Measurements from ENCODE around the gene BGN. TPM values are rescaled to one million over a fixed set of nuclear protein-coding genes. Genes with fewer than 3 reads are reported as not detected.

Gene BGN
- total and polyA plus RNA-seq, 10 of the 15 experiments (the other 5 are each of a cell fraction or from before 2014, with no cell fraction given), result 0.06 to 0.18 (median 0.12) TPM; not detected in 7

GRCh38 chrX:153539979-153540358 lies 45.2 kb downstream of the BGN start:
- ChIA-PET POLR2A (no interaction called here), RAD21 (ENCODE audit: unreplicated experiment) (interaction anchor here (1.0 to 2.8 kb wide), 5 partner anchors 25 to 598 kb away, joined by 3 to 26 read pairs (median 4); no protein-coding TSS in a partner anchor), CTCF (interaction anchor here (0.8 to 2.6 kb wide), 18 partner anchors 10 to 598 kb away, joined by 3 to 25 read pairs (median 5); partner anchors contain the start of gene DUSP9), SMC1A (ENCODE audit: uncharacterized antibody, unreplicated experiment) (interaction anchor here (0.6 to 1.4 kb wide), 5 partner anchors 8 to 1128 kb away, joined by 3 to 9 read pairs (median 3); no protein-coding TSS in a partner anchor)
- H3K4me1 ChIP-seq (ENCODE audit: control insufficient read depth, insufficient read depth, low read length), result no peaks in the 10 kb centered on the region
- no peaks in the 10 kb centered on the region for H3K27me3 ChIP-seq (replicated peaks in 1 of 2; ENCODE audit: control insufficient read depth in 2 of 2, insufficient read depth in 2 of 2, low read length in 1 of 2)
- no peaks in the 10 kb centered on the region for H3K36me3 ChIP-seq (ENCODE audit: control insufficient read depth in 2 of 2, insufficient read depth in 2 of 2, low read length in 1 of 2)
- H3K27ac ChIP-seq (ENCODE audit: control insufficient read depth, insufficient read depth), result no peak overlapping the region
- no peak for TF ChIP-seq RAD51 (IDR thresholded peaks at IDR 0.05)
- TF ChIP-seq YY1 (IDR thresholded peaks at IDR 0.05; ENCODE audit: low read depth, low read length), result no peak
- TF ChIP-seq ETV6 (conservative IDR thresholded peaks at IDR 0.05 in 1 of 2, IDR thresholded peaks at IDR 0.05 in 1 of 2; ENCODE audit: borderline replicate concordance in 1 of 2, low read depth in 1 of 2), result no peak
- no peak for TF ChIP-seq PAX8 (IDR thresholded peaks at IDR 0.05)
- TF ChIP-seq, protein P1, sequence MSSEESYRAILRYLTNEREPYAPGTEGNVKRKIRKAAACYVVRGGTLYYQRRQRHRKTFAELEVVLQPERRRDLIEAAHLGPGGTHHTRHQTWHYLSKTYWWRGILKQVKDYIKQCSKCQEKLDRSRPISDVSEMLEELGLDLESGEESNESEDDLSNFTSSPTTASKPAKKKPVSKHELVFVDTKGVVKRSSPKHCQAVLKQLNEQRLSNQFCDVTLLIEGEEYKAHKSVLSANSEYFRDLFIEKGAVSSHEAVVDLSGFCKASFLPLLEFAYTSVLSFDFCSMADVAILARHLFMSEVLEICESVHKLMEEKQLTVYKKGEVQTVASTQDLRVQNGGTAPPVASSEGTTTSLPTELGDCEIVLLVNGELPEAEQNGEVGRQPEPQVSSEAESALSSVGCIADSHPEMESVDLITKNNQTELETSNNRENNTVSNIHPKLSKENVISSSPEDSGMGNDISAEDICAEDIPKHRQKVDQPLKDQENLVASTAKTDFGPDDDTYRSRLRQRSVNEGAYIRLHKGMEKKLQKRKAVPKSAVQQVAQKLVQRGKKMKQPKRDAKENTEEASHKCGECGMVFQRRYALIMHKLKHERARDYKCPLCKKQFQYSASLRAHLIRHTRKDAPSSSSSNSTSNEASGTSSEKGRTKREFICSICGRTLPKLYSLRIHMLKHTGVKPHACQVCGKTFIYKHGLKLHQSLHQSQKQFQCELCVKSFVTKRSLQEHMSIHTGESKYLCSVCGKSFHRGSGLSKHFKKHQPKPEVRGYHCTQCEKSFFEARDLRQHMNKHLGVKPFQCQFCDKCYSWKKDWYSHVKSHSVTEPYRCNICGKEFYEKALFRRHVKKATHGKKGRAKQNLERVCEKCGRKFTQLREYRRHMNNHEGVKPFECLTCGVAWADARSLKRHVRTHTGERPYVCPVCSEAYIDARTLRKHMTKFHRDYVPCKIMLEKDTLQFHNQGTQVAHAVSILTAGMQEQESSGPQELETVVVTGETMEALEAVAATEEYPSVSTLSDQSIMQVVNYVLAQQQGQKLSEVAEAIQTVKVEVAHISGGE (CRISPR knock-in tag; IDR thresholded peaks at IDR 0.05), result no peak
- no peak for TF ChIP-seq ASH2L (IDR thresholded peaks at IDR 0.05; ENCODE audit: borderline replicate concordance, low read depth)
- no peak for TF ChIP-seq SPI1 (IDR thresholded peaks at IDR 0.05; ENCODE audit: borderline replicate concordance, insufficient read depth, low read depth, low read length)
- TF ChIP-seq MXI1 (IDR thresholded peaks at IDR 0.05; ENCODE audit: low read depth, low read length), result no peak
- no peak for TF ChIP-seq CBX5 (IDR thresholded peaks at IDR 0.05; ENCODE audit: low read depth)
- TF ChIP-seq SUPT20H (IDR thresholded peaks at IDR 0.05; ENCODE audit: borderline replicate concordance, control insufficient read depth, low read depth, low read length), result no peak
- TF ChIP-seq PBX3 (IDR thresholded peaks at IDR 0.05; ENCODE audit: insufficient replicate concordance, low read depth, low read length), result no peak
- TF ChIP-seq SIX5 (IDR thresholded peaks at IDR 0.05; ENCODE audit: low read depth, low read length, severe bottlenecking), result no peak
- no peak for TF ChIP-seq GABPA (IDR thresholded peaks at IDR 0.05; ENCODE audit: low read depth)
- TF ChIP-seq ATF3 (IDR thresholded peaks at IDR 0.05; ENCODE audit: borderline replicate concordance, extremely low read depth, low read depth, low read length), result no peak
- no peak for TF ChIP-seq CEBPB (IDR thresholded peaks at IDR 0.05; ENCODE audit: borderline replicate concordance in 1 of 2, low read depth in 2 of 2, low read length in 2 of 2)
- no peak for TF ChIP-seq ZNF622 (IDR thresholded peaks at IDR 0.05)
- TF ChIP-seq JUND (IDR thresholded peaks at IDR 0.05; ENCODE audit: low read depth, low read length), result no peak
- H4K20me1 ChIP-seq (ENCODE audit: control insufficient read depth, insufficient read depth), result no peaks in the 10 kb centered on the region
- ATAC-seq (no peak; the same call in 2 of the 3 replicates), DNase-seq (ENCODE audit: low read depth, low spot score) (no peak), FAIRE-seq (no peak)
- H3K79me2 ChIP-seq (ENCODE audit: control insufficient read depth, insufficient read depth, low read length), result no peaks in the 10 kb centered on the region
- no TSS peak for BruUV-seq (replicated peaks)
- H2AFZ ChIP-seq (ENCODE audit: control insufficient read depth, low read depth, low read length), result no peak overlapping the region
- H3K9ac ChIP-seq (ENCODE audit: control insufficient read depth, insufficient read depth, low read length), result no peak overlapping the region
- no peaks in the 10 kb centered on the region for H3K9me3 ChIP-seq (replicated peaks; ENCODE audit: control insufficient read depth, insufficient read depth, low read length)
- WGBS (ENCODE audit: insufficient coverage, insufficient replicate concordance, low lambda C conversion rate, missing lambda C conversion rate), result 32% methylated on average over 9 of the region's 9 CpGs
- intact Hi-C loops (cut with micrococcal nuclease; ENCODE audit: unreplicated experiment), result loop anchor here (1.0 kb wide), 1 partner anchor 128 kb away; no protein-coding TSS in a partner anchor
- in situ Hi-C loops (cut with MboI), result loop anchor here (10.0 kb wide), 1 partner anchor 115 kb away; no protein-coding TSS in a partner anchor
- no peak overlapping the region for H3K4me2 ChIP-seq (ENCODE audit: control insufficient read depth, insufficient read depth)
- H3K4me3 ChIP-seq, result no peak overlapping the region

Measured in GM12878 (cell line).